Amygdala (tissue), 56 donors: ENCODE measurements around the gene MAP3K10.
"Not testable (repeated sequence)": the region's sequence is repeated elsewhere in the genome, so short reads cannot be mapped to it uniquely, and the experiment has no call there.

ENCODE experiments used
- DNase-seq, 56 donors: peaks; one replicate each; lab custom pipeline; 2025; lab: John Stamatoyannopoulos, UW

Gene MAP3K10

GRCh38 chr19:40170303-40170989 is 20.8 kb upstream of the MAP3K10 start:
- not testable (repeated sequence) for DNase-seq

DNA sequence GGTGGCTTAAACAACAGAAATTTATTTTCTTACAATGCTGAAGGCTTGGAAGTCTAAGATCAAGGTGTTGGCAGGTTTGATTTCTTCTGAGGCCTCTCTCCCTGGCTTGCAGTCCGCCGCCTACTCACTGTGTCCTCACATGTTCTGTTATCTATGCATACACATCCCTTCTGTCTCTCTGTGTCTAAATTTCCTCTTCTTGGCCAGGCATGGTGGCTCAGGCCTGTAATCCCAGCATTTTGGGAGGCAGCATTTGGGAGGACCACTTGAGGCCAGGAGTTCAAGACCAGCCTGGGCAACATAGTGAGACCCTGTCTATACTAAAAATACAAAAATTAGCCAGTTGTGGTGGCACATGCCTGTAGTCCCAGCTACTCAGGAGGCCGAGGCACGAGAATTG is 19.9 kb upstream of the MAP3K10 start:
- not testable (repeated sequence) for DNase-seq

GRCh38 chr19:40174092-40174491 is 17.1 kb upstream of the MAP3K10 start:
- DNase-seq, result no peak

GRCh38 chr19:40175820-40176219 is 15.4 kb upstream of the MAP3K10 start:
- no peak for DNase-seq

DNA sequence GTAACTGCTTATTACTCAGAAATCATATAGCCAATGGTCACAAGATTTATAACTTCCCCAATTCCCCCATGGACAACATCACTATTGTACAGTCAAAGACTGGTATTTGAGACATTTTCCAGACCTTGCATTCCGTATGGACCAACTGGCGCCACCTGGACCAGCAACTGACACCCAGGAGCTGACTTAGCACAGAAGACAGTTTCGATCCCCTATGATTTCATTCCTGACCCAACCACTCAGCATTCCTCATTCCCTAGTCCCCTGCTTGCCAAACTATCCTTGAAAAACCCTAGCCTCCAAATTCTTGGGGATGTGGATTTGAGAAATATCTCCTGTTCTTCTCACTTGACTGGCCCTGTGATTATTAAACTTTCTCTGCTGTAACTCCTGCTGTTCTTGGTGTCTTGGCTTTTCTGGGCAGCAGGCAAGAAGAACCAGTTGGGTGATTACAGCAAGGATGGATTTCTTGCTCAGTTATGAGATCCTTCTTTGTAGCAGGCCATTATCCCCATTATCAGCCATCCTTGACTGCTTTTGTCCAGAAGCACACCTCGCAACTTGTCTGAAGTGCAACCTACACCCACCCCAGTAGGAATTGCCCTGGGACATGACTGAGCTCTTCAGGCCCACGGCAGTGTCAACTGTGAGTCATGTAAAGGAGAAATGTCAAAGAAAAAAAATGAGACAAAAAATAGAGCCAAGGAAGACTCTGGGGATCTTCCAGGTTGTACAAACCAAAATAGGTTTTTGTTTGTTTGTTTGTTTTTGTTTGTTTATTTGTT is 13.7 kb upstream of the MAP3K10 start:
- no peak for DNase-seq

GRCh38 chr19:40178756-40179155 is 12.5 kb upstream of the MAP3K10 start:
- DNase-seq, result no peak

DNA sequence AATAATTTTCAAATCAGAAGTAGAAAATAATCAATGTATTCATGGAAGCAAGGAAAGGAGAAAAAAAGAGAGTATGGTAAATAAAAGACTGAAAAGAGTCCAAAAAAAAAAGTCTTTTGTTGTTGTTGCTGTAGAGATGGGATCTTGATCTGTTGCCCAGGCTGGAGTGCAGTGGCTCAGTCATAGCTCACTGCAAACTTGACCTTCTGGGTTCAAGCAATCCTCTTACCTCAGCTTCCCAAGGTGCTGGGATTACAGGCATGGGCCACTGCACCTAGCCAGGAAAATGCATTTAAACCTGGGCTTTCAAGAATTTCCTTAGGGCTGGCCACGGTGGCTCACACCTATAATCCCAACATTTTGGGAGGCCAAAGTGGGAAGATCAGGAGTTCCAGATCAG is 7.0 kb upstream of the MAP3K10 start:
- no peak for DNase-seq

GRCh38 chr19:40191836-40192646 is 815 bp downstream of the MAP3K10 start:
- peak in 6 of 56 donors; percentile 22 to 45 (median 34) for DNase-seq

DNA sequence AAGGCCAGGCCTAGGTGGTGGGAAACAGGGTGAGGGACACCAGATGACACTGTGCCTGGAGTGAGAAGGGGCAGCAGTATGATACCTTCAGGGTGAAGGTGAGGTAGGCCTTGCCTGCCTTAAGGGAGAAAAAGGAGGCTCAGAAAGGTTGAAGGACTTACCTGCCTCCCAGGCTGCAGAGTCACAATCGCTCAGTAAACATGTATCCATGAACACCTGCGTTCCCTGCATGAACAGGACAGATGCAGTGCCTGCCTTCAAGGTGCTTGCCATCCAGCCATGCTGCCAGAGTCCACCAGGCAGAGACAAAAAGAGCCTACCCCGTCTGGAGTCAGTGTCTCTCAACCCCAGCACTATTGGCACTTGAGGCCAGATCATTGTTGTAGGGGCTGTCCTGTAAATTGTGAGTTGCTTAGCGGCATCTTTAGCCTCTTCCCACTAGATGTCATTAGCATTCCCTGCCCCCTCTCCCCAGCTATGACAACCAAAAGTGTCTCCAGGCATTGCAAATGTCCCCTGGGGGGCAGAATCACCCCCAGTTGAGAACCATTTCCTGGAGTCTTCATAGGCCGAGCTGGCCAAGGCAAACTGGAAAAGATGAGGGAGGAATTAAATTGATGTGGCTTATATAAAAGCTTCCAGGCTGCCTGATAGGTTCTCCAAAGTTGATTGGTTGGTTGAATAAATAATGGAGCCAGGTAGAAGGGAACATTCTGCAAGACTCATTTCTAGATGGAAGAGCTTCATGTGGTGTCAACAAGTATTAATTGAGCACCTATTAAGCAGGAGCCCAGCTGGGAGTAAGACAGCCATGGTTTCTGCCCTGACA is 1.7 kb downstream of the MAP3K10 start:
- DNase-seq, result no peak

DNA sequence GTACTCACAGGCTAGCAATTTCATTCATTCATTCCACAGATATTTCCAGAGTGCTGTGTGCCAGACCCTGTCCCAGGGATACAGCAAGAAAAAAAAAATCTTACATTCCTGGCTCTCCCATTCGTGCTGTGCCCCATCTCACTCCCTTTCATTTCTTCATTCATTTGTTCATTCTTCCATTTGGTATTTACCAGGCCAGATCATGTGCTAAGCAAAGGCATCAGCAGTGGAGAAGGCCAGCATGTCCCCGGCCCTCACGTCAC is 2.3 kb downstream of the MAP3K10 start:
- DNase-seq, result no peak

DNA sequence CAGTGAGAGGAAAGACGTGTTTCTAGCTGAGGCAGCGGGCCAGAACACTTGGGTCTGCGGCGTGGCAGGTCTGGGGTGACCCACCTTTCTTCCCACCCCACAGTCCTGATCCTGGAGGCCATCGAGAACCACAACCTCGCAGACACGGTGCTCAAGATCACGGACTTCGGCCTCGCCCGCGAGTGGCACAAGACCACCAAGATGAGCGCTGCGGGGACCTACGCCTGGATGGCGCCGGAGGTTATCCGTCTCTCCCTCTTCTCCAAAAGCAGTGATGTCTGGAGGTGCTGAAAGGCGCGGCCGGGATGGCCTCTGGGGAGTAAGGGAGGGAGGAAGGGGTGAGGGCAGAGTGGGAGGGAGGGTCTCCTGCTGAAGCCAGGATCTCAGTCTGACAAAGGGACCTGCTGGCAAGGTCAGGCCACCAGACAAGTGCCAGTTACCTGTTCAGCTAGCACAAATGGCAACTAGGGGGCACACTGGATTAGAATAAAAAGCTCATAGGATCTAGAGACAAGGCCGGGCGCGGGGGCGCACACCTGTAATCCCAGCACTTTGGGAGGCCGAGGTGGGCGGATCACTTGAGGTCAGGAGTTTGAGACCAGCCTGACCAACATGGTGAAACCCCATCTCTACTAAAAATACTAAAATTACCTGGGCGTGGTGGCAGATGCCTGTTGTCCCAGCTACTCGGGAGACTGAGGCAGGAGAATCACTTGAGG is 7.2 kb downstream of the MAP3K10 start:
- DNase-seq, result no peak

GRCh38 chr19:40200341-40201099 is 9.3 kb downstream of the MAP3K10 start:
- no peak for DNase-seq

DNA sequence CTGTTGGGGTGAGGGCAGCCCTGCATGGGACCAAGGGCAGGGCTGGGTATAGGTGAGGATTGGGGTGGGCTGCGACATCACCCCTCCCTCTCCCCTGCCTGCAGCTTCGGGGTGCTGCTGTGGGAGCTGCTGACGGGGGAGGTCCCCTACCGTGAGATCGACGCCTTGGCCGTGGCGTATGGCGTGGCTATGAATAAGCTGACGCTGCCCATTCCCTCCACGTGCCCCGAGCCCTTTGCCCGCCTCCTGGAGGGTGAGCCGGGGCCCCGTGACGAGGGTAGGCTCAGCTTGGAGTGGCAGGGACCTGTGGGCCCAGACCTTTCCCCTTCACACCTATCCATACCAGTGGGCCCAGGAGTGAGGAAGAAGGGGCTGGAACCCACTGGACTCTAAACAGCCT is 13.2 kb downstream of the MAP3K10 start:
- DNase-seq, result no peak

DNA sequence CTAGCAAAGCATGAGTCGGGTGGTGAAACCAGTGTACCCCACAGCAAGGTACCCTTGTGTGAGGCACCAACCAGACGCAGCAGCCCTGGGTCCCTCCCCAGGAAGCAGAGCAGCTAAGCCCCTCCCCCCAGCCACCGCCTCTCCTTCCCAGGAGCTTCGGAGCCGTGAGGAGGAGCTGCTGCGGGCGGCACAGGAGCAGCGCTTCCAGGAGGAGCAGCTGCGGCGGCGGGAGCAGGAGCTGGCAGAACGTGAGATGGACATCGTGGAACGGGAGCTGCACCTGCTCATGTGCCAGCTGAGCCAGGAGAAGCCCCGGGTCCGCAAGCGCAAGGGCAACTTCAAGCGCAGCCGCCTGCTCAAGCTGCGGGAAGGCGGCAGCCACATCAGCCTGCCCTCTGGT is 14.5 kb downstream of the MAP3K10 start:
- DNase-seq, result no peak

DNA sequence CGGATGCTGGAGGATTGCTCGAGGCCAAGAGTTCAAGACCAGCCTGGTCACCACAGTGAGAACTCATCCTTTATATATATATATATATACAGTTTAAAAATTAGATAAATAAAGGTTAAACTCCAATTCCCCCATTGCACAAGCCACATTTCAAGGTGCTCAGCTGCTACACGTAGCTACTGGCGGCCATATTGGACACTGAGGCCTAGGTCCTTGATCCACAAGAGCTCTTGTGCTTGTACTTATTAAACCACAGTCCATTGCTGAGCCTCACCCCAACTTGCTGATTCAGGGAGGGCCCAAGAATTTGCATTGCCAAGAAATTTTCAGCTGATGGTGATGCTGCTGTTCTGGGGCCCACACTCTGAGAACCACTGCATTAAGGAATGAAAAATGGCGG is 17.4 kb downstream of the MAP3K10 start:
- no peak for DNase-seq

GRCh38 chr19:40210889-40211288 is 19.7 kb downstream of the MAP3K10 start:
- no peak for DNase-seq

DNA sequence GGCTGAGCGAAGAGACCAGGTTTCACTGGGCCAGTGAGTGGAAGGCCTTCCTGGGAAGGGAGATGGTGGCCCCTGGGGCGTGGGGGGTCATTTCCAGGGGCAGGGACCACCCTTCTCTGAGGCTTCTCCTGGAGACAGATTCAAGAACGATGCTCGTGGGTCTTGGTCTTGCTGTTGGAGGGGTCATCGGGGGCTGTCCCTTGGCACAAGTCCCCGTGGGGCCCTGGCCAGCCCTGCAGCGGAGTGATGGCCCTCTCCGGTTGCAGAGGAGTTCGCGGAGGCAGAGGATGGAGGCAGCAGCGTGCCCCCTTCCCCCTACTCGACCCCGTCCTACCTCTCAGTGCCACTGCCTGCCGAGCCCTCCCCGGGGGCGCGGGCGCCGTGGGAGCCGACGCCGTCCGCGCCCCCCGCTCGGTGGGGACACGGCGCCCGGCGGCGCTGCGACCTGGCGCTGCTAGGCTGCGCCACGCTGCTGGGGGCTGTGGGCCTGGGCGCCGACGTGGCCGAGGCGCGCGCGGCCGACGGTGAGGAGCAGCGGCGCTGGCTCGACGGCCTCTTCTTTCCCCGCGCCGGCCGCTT is 22.1 kb downstream of the MAP3K10 start:
- DNase-seq, result no peak

GRCh38 chr19:40213882-40214570 is 22.8 kb downstream of the MAP3K10 start:
- no peak for DNase-seq
